Breast epithelium (tissue), 3 donors: Measurements from ENCODE around the gene EPB41.

Source experiments
- POLR2A ChIP-seq: fragments of 450-650 bp; IDR thresholded peaks from one replicate; pipeline ENCODE4 v1.6.1; 2016; ENCODE audit warnings: antibody characterized with exemption, mild to moderate bottlenecking, moderate library complexity
- TF ChIP-seq, protein P1 (sequence below), 3 donors: fragments of 450-650 bp; IDR thresholded peaks; one replicate each; pipeline ENCODE4 v1.5.1; 2016 to 2017; ENCODE audit warnings: antibody characterized with exemption in 3 of 3, mild to moderate bottlenecking in 3 of 3, moderate library complexity in 3 of 3

DNA sequence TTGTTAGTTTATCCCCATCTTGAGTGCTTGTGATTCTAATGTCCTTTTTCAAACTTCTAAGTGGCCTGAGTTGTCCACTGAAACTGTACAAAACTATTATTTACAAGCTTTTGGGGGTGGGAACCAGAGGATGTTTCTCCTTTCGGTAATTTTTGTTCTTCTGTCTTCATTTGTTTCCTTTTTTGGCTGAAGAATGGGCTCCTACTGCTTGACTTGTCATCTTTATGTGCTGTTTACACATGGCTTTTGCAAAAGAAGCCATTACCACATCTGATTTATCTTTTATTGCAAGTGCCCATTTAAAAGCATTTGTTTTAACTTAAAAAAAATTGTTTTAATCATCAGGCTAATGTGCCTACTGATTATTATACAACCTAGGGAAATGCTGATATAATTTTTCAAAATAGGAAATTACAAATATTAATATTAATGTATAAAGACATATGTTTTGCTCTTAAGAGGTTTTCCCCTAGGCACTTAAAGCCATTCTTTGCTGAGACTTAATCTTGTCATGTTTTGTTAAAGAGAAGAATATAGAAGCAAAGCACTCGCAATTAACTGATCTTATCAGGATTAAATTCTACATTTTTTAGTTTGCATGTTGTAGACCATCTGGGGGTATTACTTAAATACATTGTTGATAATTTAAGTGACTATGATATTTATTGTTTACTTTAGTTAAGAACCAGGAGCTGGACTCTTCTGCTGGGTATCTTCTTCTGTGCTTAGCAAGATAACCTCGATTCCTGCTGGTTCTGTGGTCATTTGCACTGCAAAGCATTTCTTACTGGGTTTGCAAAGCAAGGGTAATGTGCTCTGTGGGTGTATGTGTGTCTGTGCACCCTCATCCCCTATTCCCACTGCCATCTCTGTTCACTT is 169.2 kb downstream of the EPB41 start:
- no peak for TF ChIP-seq POLR2A
- TF ChIP-seq, protein P1, sequence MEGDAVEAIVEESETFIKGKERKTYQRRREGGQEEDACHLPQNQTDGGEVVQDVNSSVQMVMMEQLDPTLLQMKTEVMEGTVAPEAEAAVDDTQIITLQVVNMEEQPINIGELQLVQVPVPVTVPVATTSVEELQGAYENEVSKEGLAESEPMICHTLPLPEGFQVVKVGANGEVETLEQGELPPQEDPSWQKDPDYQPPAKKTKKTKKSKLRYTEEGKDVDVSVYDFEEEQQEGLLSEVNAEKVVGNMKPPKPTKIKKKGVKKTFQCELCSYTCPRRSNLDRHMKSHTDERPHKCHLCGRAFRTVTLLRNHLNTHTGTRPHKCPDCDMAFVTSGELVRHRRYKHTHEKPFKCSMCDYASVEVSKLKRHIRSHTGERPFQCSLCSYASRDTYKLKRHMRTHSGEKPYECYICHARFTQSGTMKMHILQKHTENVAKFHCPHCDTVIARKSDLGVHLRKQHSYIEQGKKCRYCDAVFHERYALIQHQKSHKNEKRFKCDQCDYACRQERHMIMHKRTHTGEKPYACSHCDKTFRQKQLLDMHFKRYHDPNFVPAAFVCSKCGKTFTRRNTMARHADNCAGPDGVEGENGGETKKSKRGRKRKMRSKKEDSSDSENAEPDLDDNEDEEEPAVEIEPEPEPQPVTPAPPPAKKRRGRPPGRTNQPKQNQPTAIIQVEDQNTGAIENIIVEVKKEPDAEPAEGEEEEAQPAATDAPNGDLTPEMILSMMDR (IDR thresholded peaks at IDR 0.05): no peak
